Fibroblast of the aortic adventitia (primary cell): Measurements from ENCODE around the gene DSC2. TPM values are rescaled to one million over a fixed set of nuclear protein-coding genes. Genes with fewer than 3 reads are reported as not detected.

Source experiments
- DNase-seq: peaks from one replicate; pipeline ENCODE4 v3.0.0-alpha.2; 2010; ENCODE audit warnings: low read depth
- H3K4me3 ChIP-seq: 2 replicates; pipeline ENCODE4 v1.5.1; 2011; ENCODE audit warnings: low read depth, mild to moderate bottlenecking, control low read depth, low read length, moderate library complexity
- total RNA-seq: library from RNA; depleted of rRNA; stranded (reverse); fragments of >200 nt; gene quantifications from 2 replicates; pipeline ENCODE4 v1.2.3, GENCODE V29; 2012; ENCODE audit warnings: low replicate concordance
- TF ChIP-seq, protein P1 (sequence below): IDR thresholded peaks from 2 replicates; pipeline ENCODE4 v1.5.1; 2011; ENCODE audit warnings: mild to moderate bottlenecking, low read length, control low read depth, inconsistent platforms; ENCODE audit not compliant: insufficient read depth

The DSC2 gene
- total RNA-seq, 1 donor, result not detected

DNA sequence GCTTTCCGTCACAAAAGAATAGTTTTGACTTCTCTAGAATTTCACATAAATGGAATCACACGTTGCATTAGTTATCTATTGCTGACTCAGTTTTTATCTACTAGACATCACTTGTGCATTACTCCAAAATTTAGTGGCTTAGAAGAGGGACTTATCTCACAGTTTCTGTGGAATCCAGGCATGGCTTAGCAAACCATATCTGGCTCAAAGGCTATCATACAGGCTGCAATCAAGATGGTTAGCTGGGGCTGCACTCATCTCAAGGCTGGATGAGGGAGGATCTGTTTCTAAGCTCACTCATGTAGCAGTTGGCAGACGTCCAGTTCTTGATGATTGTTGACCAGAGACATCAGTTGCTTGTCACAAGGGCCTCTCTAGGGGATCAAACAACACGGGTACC is 53.0 kb downstream of the DSC2 start:
- no peak for DNase-seq
- TF ChIP-seq, protein P1, sequence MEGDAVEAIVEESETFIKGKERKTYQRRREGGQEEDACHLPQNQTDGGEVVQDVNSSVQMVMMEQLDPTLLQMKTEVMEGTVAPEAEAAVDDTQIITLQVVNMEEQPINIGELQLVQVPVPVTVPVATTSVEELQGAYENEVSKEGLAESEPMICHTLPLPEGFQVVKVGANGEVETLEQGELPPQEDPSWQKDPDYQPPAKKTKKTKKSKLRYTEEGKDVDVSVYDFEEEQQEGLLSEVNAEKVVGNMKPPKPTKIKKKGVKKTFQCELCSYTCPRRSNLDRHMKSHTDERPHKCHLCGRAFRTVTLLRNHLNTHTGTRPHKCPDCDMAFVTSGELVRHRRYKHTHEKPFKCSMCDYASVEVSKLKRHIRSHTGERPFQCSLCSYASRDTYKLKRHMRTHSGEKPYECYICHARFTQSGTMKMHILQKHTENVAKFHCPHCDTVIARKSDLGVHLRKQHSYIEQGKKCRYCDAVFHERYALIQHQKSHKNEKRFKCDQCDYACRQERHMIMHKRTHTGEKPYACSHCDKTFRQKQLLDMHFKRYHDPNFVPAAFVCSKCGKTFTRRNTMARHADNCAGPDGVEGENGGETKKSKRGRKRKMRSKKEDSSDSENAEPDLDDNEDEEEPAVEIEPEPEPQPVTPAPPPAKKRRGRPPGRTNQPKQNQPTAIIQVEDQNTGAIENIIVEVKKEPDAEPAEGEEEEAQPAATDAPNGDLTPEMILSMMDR, result no peak
- no peak overlapping the region for H3K4me3 ChIP-seq

DNA sequence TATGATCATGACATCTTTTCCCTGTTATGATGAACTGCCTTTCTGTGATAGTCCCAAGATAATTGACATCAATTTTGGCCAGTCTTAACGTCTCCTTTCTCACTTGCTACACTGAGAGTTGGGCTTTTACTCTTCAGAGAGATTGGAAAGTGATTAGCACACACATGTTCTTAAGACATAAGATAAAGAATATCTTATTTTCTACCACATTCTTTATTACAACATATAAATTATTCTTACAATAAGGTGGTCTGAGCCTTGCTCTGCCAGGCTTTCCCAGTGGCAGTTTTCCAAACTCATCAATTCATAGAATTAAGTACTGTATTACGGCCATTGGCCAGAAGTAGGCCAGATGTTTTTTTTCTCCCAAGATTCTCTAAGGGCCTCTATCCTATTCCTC is 54.0 kb downstream of the DSC2 start:
- H3K4me3 ChIP-seq, result no peak overlapping the region
- DNase-seq, result no peak
- TF ChIP-seq, protein P1, result no peak

DNA sequence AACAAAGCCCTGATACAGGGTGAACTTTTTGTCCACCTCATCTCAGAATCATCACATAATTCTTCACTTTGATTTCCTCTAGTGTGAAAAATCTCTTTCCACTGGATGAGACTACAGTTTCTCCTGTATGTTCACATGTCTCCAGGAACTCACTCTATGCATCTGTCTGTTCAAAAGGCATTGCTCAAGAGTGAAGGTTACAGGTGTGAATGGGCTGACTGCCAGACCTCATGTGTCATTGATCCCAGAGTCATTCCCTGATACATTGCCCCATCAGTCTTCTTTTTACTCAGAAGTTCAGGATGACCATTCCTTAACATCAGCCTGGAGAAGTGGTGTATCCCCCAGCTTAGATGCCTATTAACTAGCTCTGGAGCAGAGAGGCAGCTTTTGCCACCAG is 55.3 kb downstream of the DSC2 start:
- TF ChIP-seq, protein P1, result no peak
- no peak for DNase-seq

DNA sequence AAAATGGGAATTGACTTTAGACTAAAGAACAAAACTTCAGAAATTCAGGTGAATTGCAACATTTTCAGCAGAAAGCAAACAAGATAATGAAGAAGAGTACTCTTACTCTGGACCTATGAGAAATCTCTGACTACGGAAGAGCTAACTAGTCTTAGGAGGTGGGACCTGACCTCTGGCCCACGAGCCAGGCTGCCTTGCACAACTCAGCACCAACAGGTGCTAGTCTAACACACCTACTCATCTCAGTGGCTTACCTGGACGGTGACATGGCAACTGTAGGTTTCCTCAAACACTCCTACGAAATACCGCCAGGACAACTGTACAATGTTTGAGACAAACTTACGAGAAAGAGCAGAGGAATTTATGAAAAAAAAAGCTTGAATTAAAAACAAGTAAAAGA is 56.6 kb downstream of the DSC2 start:
- no peak for DNase-seq
- TF ChIP-seq, protein P1, result no peak
- no peak overlapping the region for H3K4me3 ChIP-seq

More for the DNA sequence above, 55.3 kb downstream of the DSC2 start:
- H3K4me3 ChIP-seq, result no peak overlapping the region

DNA sequence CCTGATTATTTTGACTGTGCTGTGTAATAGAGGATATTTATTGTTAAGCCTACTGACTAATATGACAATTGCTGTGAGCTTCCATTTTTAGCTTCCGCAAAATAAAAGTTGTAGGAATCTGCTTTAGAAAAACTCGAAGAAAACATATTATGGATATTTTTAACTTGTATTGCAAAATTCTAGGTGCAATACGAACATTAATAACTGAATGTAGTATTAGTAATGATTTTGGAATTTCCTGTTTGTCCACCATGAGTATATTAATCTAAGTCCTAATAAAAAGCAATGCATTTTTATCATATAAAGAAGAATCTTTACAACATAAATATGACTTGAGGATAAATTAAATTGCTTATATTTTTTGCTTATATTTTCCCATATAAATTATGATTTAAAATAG is 57.3 kb downstream of the DSC2 start:
- TF ChIP-seq, protein P1, result no peak
- no peak overlapping the region for H3K4me3 ChIP-seq
- no peak for DNase-seq

DNA sequence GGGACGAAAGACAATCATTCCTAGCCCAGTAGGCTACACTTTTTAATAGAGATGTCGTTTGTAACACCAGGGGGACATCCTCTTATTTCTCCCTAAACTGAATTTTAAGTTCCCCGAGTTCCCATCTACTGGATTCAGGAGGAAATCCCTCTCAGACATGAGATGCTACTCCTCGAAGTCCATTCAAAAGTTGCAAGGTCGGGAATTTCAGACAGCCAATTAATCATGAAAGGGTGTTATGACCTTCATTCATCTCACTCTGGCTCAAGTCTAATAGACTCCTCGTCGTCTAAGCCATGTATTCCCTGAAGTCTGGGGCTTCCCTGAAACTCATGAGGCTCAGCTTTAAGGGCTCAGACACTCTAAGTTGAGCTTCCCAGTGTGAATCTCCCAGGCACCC is 58.5 kb downstream of the DSC2 start:
- TF ChIP-seq, protein P1, result no peak
- no peak for DNase-seq
- no peak overlapping the region for H3K4me3 ChIP-seq

DNA sequence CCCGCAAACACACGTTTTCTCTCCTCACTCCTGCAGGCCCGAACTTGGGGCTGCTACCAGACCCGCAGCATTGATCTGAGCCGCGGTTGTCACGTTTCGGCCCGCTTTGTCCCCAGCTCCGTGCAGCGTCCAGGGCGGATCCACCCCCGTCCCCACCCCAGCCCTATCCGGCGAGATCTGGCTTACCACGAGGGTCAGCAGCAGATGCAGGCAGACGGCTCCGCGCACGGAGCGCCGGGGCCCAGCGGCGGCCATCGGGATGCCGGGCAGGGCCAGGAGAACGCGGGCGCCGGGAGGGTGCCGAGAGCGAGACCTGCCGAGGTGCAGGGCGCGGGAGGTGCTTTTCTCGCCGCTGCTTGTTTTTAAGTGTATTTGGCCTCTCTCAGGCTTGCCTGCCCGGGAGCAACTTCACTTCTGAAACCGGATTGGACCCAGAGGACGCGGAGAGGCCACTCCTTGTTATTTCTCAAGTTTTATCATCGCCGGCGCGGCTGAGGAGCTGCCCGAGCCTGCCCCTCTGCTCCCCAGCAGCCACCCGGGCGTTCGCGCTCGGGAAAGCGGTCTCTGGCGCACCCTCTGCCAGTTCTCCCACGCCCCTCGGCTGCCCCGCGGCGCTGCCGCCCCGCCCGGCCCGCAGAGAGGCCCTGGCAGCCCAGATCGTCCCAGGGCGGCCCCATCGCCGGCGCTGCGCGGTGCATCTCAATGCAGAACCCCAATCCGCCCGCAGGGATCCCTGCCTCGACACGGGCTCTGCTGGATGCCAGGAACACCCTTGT is 59.6 kb downstream of the DSC2 start, which contains the start of gene DSC3:
Gene DSC3, minus strand, starts transcription at position 337 of the 776 bp plus-strand sequence. Its CDS starts 82 bp downstream, at position 255.
- H3K4me3 ChIP-seq, result no peak within 1 kb of the TSS
- TF ChIP-seq, protein P1, result no peak
- DNase-seq, result no peak
